ENCODE results near the gene CSTPP1. TPM values are rescaled to one million over a fixed set of nuclear protein-coding genes. Genes with fewer than 3 reads are reported as not detected.

CSTPP1 gene
- total and polyA plus RNA-seq, 2 donors (not counting 1 experiment from before 2014, with no cell fraction given) = 15.5 to 34.1 TPM

DNA sequence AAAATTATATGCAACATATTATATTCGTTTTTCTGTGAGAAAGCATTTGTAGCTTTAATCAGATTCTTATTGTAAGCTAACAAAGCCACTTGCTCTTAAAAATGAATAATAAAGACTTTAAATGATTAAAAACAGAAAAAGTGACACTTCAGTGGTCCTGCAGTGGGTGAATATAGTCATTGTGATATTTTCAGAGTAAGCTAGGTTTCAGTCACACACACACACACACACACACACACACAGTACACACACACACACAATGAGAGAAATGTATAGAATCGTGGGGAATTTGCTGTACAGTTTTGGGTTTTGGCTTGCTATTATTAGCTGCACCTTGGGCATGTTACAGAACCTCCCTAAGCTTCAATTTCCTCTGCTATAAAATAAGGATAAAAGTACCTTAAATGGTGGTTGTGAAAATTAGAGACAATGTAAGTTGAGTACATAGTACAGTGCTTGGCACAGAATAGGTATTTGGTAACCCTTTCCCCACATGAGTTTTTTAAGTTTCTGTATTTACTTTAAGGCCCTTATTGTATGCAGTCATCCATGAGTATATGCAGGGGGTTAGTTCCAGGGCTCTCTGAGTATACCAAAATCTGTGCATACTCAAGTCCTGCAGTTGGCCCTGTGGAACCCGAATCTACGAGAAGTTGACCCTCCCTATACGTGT, 39.8 kb downstream of the CSTPP1 start:
- Histone ChIP-seq H3K27me3 (ENCODE audit: control insufficient read depth, insufficient read depth, low read length) (no peaks in the 10 kb centered on the region), H3K27ac (ENCODE audit: insufficient read depth, low read length) (no peak overlapping the region), H3K36me3 (ENCODE audit: control insufficient read depth, insufficient read depth, low read length) (no peaks in the 10 kb centered on the region), H4K20me1 (ENCODE audit: control insufficient read depth, extremely low read depth, insufficient read depth, low read length) (no peaks in the 10 kb centered on the region), H3K4me2 (ENCODE audit: extremely low read depth, insufficient read depth, low read length) (no peak overlapping the region), H3K4me1 (ENCODE audit: control insufficient read depth, extremely low read depth, insufficient read depth, low read length) (no peaks in the 10 kb centered on the region), H3K4me3 (replicated peaks in 1 of 4; ENCODE audit: control extremely low read depth in 1 of 4, insufficient read depth in 1 of 4, low read depth in 3 of 4, low read length in 4 of 4) (no peak overlapping the region), H3K9ac (ENCODE audit: insufficient read depth, low read length) (no peak overlapping the region), H3K9me3 (ENCODE audit: control insufficient read depth, insufficient read depth, low read depth, low read length) (no peaks in the 10 kb centered on the region), H3K79me2 (ENCODE audit: control insufficient read depth, insufficient read depth, low read length) (no peaks in the 10 kb centered on the region), H2AFZ (ENCODE audit: low read length) (no peak overlapping the region)
- no peak for TF ChIP-seq EZH2 (IDR thresholded peaks at IDR 0.05; ENCODE audit: low read length, missing control alignments)
- TF ChIP-seq, protein P1, sequence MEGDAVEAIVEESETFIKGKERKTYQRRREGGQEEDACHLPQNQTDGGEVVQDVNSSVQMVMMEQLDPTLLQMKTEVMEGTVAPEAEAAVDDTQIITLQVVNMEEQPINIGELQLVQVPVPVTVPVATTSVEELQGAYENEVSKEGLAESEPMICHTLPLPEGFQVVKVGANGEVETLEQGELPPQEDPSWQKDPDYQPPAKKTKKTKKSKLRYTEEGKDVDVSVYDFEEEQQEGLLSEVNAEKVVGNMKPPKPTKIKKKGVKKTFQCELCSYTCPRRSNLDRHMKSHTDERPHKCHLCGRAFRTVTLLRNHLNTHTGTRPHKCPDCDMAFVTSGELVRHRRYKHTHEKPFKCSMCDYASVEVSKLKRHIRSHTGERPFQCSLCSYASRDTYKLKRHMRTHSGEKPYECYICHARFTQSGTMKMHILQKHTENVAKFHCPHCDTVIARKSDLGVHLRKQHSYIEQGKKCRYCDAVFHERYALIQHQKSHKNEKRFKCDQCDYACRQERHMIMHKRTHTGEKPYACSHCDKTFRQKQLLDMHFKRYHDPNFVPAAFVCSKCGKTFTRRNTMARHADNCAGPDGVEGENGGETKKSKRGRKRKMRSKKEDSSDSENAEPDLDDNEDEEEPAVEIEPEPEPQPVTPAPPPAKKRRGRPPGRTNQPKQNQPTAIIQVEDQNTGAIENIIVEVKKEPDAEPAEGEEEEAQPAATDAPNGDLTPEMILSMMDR (conservative IDR thresholded peaks at IDR 0.05 in 1 of 2, IDR thresholded peaks at IDR 0.05 in 1 of 2; ENCODE audit: low read depth in 1 of 2, low read length in 2 of 2) = no peak
- no peak for DNase-seq (ENCODE audit: low read depth in 2 of 2)

DNA sequence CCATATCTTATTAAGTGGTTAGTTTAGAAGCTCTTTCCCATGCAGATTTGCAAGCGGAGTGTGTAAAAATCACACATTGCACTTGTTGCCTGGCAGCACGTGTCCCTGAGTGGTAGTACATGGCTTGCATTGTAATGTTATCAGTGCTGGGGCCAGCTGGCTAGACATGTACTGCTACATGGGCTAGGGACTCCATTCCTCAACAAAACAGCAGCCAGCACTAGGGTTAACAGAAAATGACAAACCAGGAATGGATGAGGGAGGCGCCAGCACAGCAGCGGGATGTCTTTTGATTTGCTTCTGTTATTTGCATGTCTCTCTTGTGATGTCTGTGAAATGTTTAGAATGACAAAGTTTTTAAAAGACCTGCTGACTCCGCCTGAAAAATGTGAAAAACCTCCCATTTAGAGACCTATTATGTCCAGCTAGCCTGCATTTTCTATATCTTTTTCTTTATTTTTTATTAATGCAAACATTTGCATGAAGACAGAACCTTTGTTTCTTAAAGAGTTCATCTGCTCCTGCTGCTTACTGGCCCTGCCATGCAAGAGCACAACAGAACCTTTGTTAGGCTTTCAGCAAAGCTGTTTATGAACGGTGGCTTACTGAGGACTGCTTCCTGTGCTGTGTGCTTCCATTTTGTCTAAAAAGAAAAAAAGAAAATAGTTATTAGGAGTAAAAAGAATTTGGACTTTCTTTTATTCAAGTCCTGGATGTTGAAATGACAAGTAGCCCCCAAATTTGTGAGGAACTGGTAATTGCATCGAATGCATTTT, 40.7 kb downstream of the CSTPP1 start:
- Histone ChIP-seq H3K79me2 (ENCODE audit: control insufficient read depth, insufficient read depth, low read length) (no peaks in the 10 kb centered on the region), H3K27ac (ENCODE audit: insufficient read depth, low read length) (no peak overlapping the region), H3K4me2 (ENCODE audit: extremely low read depth, insufficient read depth, low read length) (no peak overlapping the region), H4K20me1 (ENCODE audit: control insufficient read depth, extremely low read depth, insufficient read depth, low read length) (no peaks in the 10 kb centered on the region), H2AFZ (ENCODE audit: low read length) (no peak overlapping the region), H3K9me3 (ENCODE audit: control insufficient read depth, insufficient read depth, low read depth, low read length) (no peaks in the 10 kb centered on the region), H3K36me3 (ENCODE audit: control insufficient read depth, insufficient read depth, low read length) (no peaks in the 10 kb centered on the region), H3K4me1 (ENCODE audit: control insufficient read depth, extremely low read depth, insufficient read depth, low read length) (no peaks in the 10 kb centered on the region), H3K4me3 (replicated peaks in 1 of 4; ENCODE audit: control extremely low read depth in 1 of 4, insufficient read depth in 1 of 4, low read depth in 3 of 4, low read length in 4 of 4) (no peak overlapping the region), H3K9ac (ENCODE audit: insufficient read depth, low read length) (no peak overlapping the region), H3K27me3 (ENCODE audit: control insufficient read depth, insufficient read depth, low read length) (no peaks in the 10 kb centered on the region)
- DNase-seq (ENCODE audit: low read depth in 2 of 2) = peak in 1 of 2 donors; percentile 17
- TF ChIP-seq, protein P1 (conservative IDR thresholded peaks at IDR 0.05 in 1 of 2, IDR thresholded peaks at IDR 0.05 in 1 of 2; ENCODE audit: low read depth in 1 of 2, low read length in 2 of 2) = no peak
- TF ChIP-seq EZH2 (IDR thresholded peaks at IDR 0.05; ENCODE audit: low read length, missing control alignments) = no peak

DNA sequence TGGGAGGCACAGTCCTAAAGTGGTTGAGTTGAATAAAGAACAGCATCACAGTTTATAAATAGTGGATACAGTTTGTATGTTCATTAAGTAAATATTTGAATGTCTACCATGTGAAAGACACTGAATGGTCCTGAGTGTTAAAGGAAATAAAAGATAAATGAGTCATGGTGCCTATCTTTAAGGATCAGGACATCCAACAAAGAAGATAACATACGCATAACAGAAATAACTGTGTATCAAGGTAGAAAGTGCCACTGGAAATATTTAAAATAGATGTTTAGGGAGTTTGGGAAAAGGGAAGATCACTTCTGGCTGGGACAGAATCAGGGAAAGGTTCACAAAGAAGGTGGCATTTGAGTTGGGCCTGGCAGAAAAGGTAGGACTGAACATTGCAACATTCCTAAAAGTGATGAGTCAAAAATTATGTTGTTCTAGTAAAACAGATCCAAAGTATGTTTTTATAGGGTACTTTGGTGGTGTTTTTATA, 41.5 kb downstream of the CSTPP1 start:
- DNase-seq (ENCODE audit: low read depth in 2 of 2) = peak in 1 of 2 donors; percentile 32
- Histone ChIP-seq H3K4me1 (ENCODE audit: control insufficient read depth, extremely low read depth, insufficient read depth, low read length) (no peaks in the 10 kb centered on the region), H2AFZ (ENCODE audit: low read length) (no peak overlapping the region), H3K4me3 (replicated peaks in 1 of 4; ENCODE audit: control extremely low read depth in 1 of 4, insufficient read depth in 1 of 4, low read depth in 3 of 4, low read length in 4 of 4) (no peak overlapping the region), H3K9ac (ENCODE audit: insufficient read depth, low read length) (no peak overlapping the region), H3K79me2 (ENCODE audit: control insufficient read depth, insufficient read depth, low read length) (no peaks in the 10 kb centered on the region), H3K4me2 (ENCODE audit: extremely low read depth, insufficient read depth, low read length) (no peak overlapping the region), H3K36me3 (ENCODE audit: control insufficient read depth, insufficient read depth, low read length) (no peaks in the 10 kb centered on the region), H3K27ac (ENCODE audit: insufficient read depth, low read length) (no peak overlapping the region), H3K9me3 (ENCODE audit: control insufficient read depth, insufficient read depth, low read depth, low read length) (no peaks in the 10 kb centered on the region), H3K27me3 (ENCODE audit: control insufficient read depth, insufficient read depth, low read length) (no peaks in the 10 kb centered on the region), H4K20me1 (ENCODE audit: control insufficient read depth, extremely low read depth, insufficient read depth, low read length) (no peaks in the 10 kb centered on the region)
- no peak for TF ChIP-seq EZH2 (IDR thresholded peaks at IDR 0.05; ENCODE audit: low read length, missing control alignments)
- TF ChIP-seq, protein P1 (conservative IDR thresholded peaks at IDR 0.05 in 1 of 2, IDR thresholded peaks at IDR 0.05 in 1 of 2; ENCODE audit: low read depth in 1 of 2, low read length in 2 of 2) = no peak
